Raji (cell line): ENCODE results near the gene MAGEB2.

ENCODE experiments used
- POLR2A ChIP-seq: IDR thresholded peaks from 2 replicates; pipeline ENCODE4 v1.6.1; 2011; ENCODE audit warnings: low read depth, low read length, control low read depth; ENCODE audit not compliant: insufficient read depth

The MAGEB2 gene

GRCh38 chrX:30215357-30215843 is at the start of gene MAGEB2:
TSS of gene MAGEB2 (plus strand) at chrX:30215563. CDS start at chrX:30218581, 3,018 bp downstream.
- TF ChIP-seq POLR2A = no peak

GRCh38 chrX:30170900-30171299 is 44.5 kb upstream of the MAGEB2 start:
- TF ChIP-seq POLR2A = no peak

GRCh38 chrX:30181353-30181752 is 34.0 kb upstream of the MAGEB2 start:
- no peak for TF ChIP-seq POLR2A

- TF ChIP-seq POLR2A = no peak
Measured at GRCh38 chrX:30183554-30183953, 31.8 kb upstream of the MAGEB2 start.

GRCh38 chrX:30190426-30190825 is 24.9 kb upstream of the MAGEB2 start:
- TF ChIP-seq POLR2A = no peak

- no peak for TF ChIP-seq POLR2A
Measured at GRCh38 chrX:30196322-30196721, 19.0 kb upstream of the MAGEB2 start.

- no peak for TF ChIP-seq POLR2A
Measured at GRCh38 chrX:30212172-30212571, 3.2 kb upstream of the MAGEB2 start.

GRCh38 chrX:30217465-30217864 is 2.1 kb downstream of the MAGEB2 start:
- no peak for TF ChIP-seq POLR2A

- TF ChIP-seq POLR2A = no peak
Measured at GRCh38 chrX:30219372-30219771, 4.0 kb downstream of the MAGEB2 start.

- TF ChIP-seq POLR2A = no peak
Measured at GRCh38 chrX:30220661-30221060, 5.3 kb downstream of the MAGEB2 start.

GRCh38 chrX:30224536-30224935 is 9.2 kb downstream of the MAGEB2 start:
- no peak for TF ChIP-seq POLR2A

- TF ChIP-seq POLR2A = no peak
Measured at GRCh38 chrX:30228526-30228925, 13.2 kb downstream of the MAGEB2 start.

GRCh38 chrX:30230395-30230794 is 15.0 kb downstream of the MAGEB2 start, which contains the start of gene MAGEB3:
TSS of gene MAGEB3 (plus strand) at chrX:30230657. CDS start at chrX:30235925, 5,268 bp downstream.
- TF ChIP-seq POLR2A = no peak

- no peak for TF ChIP-seq POLR2A
Measured at GRCh38 chrX:30241724-30242415, 26.5 kb downstream of the MAGEB2 start, which contains the start of gene MAGEB4. TSS of gene MAGEB4 (plus strand) at chrX:30242000. CDS start at chrX:30242136, 136 bp downstream.

GRCh38 chrX:30246769-30247489 is 31.6 kb downstream of the MAGEB2 start, which contains the start of gene MAGEB1:
TSS of gene MAGEB1 (plus strand) at chrX:30247146. CDS start at chrX:30250494, 3,348 bp downstream.
- no peak for TF ChIP-seq POLR2A

- TF ChIP-seq POLR2A = no peak
Measured at GRCh38 chrX:30248854-30249253, 33.5 kb downstream of the MAGEB2 start.

GRCh38 chrX:30253257-30253656 is 37.9 kb downstream of the MAGEB2 start:
- no peak for TF ChIP-seq POLR2A

GRCh38 chrX:30259927-30260326 is 44.6 kb downstream of the MAGEB2 start:
- no peak for TF ChIP-seq POLR2A
